GM21825 (cell line): ENCODE measurements around the gene COG2.
"Not testable (repeated sequence)": the region's sequence is repeated elsewhere in the genome, so short reads cannot be mapped to it uniquely, and the experiment has no call there.

Experiments used
- ATAC-seq: cut with Tn5 transposase; IDR thresholded peaks from one replicate; pipeline ENCODE4 v1.9.1; 2021; ENCODE audit warnings: mild to moderate bottlenecking, moderate library complexity; ENCODE audit not compliant: unreplicated experiment

COG2 gene

DNA sequence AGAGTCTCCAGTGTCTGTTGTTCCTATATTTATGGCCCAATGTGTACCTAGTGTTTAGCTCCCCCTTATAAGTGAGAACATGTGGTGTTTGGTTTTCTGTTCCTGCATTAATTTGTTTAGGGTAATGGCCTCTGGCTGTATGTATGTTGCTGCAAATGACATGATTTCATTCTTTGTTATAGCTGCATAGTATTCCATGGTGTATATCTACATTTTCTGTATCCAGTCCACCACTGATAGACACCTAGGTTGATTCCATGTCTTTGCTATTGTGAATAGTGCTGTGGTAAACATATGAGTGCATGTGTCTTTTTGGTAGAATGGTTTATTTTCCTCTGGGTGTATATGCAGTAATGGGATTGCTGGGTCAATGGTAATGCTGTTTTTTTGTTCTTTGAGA is 56.7 kb downstream of the COG2 start:
- ATAC-seq: not testable (repeated sequence)

DNA sequence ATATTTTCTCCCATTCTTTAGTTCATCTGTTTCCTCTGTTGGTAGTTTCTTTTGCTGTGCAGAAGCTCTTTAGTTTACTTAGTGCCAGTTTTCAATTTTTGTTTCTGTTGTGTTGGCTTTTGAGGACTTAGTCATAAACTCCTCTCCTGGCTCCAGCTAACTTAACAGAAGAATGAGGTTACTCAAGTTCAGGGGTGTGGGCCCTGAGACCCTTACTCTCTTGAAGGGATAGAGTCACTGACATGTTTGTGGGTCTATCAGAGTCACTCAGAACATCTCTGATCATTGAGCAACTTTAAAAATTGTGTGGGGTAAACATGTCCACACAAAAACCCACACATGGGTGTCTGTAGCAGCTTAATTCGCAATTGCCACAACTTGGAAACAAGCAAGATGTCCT is 57.4 kb downstream of the COG2 start:
- ATAC-seq: no peak

DNA sequence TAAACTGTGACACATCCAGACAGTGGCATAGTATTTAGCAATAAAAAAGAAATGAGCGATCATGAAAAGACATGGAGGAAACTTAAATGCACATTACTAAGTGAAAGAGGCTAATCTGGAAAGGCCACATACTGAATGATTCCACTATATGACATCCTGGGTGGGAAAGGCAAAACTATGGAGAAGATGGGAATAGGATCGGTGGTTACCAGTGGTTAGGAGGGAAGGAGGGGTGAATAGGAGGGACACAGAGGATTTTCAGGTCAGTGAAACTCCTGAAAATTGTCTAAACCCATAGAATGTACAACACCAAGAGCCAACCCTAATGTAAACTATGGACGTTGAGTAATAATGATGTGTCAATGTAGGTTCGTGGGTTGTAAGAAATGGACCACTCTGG is 57.9 kb downstream of the COG2 start:
- no peak for ATAC-seq

DNA sequence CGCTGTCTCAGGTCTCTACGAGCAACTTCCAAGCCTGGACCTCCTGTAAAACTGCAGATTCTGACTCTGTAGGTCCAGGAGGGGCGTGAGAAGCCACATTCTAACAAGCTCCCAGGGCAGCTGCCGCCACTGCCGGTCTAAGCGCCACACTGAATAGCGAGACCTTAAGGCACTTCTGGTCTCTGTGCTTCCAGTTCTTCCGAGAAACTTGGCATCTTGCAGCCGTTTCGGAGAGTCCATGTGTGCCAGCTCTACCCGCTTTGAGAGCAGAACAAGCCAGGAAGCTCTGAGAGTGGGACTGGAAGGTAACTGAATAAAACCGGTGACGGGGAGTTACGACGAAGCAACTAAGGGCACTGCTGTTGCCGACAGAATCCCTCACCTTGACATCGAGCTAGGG is 59.2 kb downstream of the COG2 start:
- ATAC-seq: no peak

DNA sequence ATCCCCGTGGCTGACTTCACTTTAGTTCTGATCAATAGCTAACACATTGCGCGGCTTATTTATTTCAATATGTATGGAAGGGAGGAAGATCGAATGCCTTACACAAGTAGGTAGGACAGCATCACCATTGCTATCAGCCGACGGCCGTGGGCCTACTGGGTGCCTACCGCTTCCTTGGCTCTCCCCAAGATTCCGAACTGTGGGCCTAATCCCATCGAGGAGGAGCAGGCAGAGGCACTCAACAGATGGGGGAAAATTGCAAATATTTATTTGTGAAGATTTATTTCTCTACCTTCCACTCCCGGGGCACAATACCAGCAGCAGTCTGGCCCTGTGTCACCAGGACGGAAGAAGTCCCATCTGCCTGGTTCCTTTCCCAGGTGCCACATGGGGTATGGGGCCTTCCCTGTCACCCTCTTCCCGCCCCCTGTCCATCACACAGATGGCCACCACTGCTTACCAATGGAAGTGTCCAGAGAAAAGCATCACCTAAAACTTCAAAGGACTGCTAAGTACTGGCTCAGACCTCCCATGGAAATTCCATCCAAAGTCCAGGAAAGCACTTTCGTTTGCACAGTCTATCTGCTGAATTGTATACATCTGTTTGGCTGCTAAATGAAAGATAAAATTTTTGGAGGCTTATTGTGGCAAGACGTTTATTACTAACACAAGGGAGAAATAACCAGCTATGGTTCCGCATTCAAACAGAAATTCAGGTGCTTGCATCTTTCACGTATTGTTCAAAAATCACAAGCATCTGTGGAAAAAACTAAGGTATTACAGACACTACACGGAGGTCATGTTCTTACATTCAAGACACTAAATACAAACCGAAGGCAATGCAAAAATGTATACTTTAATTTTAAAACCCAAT is 59.9 kb downstream of the COG2 start:
- no peak for ATAC-seq

DNA sequence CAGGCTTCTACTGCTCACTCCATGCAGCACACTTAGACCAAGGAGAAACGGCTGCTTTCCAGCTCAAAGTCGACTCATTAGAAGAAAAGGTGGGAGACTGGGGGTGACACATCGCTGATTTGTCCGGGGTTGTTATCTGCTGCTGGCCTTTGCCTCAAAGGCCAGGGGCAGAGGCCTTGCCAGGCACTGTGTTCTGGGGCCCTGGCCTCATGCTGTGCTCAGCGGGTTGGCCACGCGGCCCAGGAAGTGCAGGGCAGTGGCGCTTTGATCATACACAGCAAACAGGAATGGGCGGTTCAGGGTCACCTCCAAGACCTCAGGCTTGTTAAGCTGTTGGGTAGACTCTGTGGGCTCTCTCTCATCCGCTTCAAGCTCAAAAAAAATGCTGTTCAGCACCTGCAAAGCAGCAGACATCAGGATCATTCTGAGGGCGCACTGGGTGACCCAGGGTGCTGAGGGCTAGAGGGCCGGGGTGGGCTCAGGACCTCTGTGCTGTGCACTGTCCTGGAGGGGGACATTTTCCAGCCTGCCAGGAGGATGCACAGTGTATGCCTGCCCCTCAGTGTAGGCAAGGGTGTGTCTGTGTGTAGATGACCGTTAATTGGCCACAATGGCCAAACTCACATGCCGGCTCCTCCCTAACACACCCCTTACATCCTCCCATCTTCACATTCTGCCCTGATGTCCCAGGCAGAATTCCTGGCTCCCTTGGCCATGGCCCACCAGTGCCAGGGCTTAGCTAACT is 60.8 kb downstream of the COG2 start:
- ATAC-seq: no peak

DNA sequence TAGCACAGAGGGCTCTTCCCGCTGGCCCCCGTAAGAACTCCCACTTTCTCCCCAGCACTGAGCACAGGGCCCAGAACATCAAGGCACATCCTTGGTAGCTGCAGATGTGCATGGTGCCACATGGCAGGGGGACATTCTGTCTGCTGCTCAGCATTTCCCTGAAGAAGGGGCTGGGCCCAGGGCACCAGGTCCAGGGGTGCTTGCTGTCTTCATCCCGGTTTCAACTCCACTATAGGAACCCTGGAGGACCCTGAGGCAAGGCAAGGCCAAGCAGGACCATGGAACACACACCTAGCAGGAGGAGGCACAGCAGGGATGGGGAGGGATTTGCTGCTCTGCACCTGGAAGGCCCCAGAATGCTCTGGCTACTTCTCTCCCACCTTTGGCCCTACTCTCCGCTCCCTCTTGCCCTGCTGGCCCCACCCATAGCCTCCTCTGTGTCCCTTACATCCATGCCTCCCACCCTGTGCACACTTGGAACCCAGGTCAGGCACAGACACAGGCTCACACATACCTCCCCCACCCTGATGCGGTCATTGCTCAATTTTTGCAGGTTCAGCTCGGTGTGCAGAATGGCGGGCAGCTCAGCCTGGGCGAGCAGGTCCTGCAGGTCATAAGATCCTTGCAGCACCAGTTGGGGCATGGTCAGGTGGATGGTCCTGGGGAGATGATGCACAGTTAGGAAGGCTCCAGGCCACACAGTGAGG is 61.6 kb downstream of the COG2 start:
- no peak for ATAC-seq

DNA sequence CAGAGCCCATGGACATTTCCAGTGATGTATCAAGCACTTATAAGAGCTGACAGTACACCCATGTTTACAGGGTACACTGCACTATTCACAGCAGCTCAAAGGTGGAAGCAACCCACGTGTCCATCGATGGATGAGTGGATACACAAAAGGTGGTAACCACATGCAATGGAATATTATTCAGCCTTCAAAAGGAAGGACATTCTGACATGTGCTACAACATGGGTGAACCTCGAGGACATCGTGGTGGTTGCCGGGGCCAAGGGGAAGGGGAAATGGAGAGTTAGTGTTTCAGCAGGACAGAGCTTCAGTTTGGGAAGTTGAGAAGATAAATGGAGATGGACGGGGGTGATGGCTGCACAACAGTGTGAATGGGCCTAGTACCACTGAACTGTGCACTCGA is 62.5 kb downstream of the COG2 start:
- no peak for ATAC-seq

DNA sequence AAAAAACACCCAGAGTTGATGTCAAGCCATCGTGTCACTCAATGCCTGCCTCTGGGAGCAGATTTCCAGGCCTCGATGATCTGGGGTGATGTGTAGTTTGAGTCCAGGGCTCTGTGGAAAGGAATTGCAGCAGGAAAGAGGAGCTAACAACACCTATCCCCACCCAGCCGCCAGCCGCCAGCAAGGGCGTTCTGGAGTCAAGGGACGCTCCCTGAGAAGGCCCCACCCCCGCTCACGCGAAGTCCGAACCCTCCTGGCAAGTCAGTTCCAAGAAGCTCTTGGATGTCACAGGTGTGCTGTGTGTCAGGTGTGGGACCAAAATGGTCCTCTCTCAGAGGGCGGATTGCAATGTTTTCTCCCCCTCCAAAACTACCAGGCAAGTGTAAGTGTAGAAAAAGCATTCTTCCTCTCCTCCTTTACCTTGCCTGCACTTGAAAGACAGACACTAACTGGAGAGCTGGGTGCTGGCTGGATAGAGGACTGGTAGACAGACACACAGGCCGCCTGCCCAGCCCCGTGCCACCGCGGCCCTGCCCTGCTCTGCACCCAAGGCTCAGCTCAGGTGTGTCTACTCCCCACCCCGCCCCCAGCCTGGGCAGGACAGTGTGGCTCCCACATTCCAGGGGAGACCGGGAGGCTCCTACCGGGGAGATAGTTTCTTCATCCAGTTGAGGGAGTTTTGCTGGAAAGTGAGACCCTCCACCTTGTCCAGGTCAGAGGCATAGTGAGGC is 63.2 kb downstream of the COG2 start:
- ATAC-seq: no peak

DNA sequence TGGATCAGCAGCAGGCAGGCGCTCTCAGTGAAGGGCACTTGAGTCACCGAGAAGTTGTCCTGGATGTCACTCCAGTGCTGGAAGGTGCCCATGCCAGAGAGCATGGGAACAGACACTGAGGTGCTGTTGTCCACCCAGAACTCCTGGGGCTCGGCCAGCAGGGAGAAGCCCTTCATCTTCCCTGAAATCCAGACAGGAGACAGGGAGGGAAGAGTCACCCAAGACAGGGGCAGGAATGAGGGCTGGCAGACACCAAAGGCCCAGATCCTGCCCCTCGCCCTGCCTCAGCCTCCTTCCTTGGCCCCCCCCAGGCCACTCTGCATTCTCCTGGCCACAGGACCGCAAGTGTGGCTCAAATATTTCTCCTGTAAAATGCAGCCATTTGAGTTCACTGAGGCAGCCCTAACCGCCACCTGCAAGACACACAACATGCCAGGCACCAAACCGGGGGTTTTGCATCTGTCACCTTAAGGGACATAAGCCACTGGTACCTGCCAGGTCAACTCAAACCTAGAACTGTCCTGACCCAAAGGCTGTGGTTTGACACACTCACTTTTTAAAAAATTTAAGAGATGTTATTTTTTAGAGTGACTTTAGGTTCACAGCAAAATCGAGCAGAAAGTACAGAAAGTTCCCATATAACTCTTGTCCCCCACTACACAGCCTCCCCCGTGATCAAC is 63.9 kb downstream of the COG2 start:
- no peak for ATAC-seq

DNA sequence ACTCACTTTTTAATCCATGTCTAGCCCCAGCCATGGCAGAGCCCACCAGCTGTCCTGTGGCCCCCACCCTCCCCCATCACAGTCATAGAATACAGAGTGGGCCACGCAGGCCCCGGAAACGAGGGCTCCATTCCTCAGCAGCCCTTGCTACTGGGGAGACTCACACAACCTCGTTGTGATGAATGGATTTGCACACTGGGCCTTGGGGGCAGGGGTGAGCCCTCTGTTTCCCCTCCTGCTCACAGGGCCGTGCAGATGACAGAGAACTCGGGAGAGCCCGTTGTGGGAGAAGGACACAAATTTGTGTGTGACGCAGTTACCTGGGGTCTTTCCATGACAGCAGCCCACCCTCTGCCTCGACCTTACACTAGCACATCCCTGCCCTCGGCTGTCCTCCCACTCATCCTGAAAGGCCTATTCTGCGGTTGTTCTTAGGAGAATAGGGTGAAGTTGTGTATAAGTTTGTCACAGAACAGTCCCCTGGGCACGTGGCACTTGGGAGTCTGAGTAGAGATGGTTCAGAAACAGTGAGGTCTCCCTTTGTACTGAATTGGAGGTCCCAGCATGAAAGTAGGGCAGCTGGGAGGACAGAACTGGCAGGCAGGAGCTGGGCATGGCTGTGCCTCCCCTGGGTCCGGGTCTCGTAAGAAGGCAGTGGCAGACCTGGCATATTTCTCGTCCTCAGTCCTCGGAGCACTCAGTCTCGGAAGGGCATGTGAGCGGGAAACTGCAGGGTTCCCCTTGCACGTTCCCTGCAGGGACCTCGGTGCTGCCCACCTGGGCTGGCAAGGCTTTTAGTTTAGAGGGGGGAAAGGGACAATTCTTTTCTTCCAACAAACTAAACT is 64.8 kb downstream of the COG2 start:
- ATAC-seq: no peak

DNA sequence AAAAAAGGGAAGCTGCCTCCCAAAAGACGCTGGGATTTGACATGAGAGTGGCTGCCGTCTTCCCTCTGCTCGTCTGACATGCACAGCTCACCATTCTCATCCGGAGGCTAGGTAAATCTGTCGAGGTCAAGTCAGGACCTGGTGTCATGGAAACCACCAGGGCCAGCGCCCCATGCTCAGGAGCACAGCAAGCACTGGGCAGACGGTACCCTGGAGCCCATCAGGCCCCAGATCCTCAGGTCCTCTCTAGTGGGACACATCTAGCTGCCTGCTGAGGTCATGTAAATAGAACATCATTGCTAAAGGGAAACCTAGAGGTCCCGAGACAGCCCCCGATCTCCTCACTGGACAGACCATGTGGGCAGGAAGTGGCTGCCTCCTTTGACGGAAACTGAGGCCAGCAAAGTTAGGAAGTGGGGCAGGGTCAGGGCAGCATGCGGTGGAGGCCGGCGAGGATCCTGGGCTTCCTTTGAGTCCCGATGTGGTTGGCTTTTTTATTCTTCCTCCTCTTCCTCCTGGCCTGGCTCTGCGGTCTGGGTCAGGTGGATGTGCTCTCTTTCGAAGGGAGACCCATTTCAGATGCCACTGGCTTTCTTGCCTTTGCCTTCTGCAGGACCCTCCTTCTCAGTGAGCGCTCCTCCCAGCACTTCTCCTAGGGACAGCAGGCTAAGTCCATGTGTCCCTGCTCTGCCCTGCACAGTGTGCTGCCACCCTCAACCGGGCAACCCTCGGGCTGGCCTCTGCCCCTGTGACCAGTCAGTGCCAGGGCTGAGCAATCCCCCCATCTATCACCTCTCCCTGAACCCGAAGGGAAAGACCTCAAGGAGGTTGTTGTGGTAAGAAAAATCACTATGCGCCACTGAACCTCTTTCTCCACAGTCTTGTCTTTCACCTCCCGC is 65.7 kb downstream of the COG2 start:
- no peak for ATAC-seq

DNA sequence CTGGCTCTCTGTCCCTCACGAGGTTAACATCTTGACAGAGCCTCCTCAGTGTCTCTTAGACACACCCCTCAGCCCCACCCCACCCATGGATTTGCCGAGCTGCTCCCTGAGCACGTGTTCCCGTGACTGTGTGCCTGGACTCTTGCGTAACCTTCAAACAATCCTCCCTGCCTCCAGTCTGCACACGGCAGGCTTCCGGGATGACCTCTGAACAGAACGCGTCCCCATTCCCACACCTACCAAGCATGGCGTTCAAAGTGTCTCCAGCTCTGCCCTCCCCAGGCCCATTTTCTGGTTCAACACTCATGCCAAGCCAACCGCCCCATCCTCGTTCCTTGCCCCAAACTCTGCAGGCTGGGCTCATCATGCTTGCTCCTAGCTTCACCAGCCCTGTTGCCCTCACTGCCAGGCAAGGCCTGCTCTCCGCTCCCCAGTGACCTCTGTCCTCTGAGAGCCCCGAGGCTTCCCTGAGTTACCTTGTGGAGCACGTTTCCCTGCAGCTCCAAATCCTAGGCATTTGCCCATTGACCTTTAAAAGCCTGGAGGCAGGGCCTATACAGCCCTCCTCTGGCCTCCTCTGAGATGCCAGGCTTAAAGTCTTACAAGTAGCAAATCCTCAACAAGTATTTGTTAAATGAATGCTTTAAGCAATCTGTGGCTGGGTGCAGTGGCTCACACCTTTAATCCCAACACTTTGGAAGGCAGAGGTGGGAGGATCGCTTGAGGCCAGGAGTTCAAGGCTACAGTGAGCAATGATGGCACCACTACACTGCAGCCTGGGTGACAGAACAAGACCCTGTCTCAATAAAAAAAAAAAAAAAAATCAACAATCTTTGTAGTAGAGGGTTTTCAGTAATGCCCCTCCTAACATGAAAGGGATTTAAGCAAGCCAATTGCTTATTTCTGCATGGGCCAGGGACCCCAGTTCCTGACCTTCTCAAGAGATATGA is 66.6 kb downstream of the COG2 start:
- no peak for ATAC-seq

DNA sequence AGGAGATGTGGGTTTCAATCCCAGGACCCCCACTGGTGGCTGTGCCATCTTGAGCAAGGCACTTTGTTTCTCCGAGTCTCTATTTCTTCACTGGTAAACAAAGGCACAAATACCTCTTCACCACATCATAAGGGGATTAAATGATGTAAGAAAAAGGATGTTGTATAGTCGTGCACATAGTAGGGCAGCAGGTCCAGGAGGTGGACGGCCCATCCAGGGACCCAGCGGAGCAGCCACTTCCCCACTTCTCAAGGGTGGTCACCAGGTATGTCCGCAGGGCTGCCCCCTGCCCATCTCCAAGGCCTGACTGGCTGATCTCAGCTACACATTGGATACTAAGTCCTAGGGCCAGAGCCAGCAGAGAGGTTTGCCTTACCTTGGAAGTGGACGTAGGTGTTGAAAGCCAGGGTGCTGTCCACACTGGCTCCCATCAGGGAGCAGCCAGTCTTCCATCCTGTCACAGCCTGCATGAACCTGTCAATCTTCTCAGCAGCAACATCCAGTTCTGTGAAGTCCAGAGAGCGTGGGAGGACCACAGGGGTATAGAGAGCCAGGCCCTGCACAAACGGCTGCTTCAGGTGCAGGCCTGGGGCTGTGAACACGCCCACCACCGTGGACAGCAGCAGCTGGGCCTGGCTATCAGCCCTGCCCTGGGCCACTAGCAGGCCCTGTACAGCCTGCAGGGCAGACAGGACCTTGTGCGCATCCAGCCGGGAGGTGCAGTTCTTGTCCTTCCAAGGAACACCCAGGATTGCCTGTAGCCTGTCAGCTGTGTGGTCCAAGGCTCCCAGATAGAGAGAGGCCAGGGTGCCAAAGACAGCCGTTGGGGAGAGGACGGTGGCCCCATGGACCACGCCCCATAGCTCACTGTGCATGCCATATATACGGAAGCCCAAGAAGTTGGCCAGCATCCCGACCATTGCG is 67.6 kb downstream of the COG2 start:
- ATAC-seq: no peak

DNA sequence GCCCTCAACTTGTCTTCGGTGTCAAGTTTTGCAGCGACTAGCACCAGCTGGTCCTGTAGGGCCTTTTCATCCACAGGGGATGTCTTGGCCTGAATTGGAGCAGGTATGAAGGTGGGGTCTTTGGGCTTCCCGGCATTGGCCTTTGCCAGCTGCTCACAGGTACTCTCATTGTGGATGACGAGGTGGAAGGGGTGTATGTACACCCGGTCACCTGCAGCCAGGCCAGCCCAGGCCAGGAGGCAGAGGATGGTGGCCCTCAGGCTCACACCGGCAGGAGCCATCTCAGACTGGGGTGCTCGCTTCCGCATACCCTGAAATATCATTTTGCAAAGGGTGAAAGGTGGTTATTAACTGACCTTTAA is 68.2 kb downstream of the COG2 start:
- no peak for ATAC-seq

DNA sequence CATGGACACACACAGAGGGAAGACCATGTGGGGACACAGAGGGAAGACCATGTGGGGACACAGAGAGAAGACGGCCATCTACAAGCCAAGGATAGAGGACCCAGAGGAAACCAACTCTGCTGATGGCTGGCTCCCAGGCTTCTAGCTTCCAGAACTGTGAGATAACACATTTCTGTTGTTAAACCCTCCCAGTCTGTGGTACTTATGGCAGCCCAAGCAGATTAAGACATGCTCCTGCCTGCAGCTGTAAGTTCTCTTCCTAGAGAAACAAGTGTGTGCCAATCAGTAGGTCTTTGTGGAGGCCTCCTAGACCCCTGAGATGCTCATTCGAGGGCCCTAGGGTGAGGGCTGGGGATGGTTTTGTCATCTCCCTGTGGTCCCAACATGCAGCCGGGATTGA is 69.0 kb downstream of the COG2 start:
- ATAC-seq: no peak
